Caco-2 (cell line): ENCODE data around the gene ZNF90. TPM values are rescaled to one million over a fixed set of nuclear protein-coding genes. Genes with fewer than 3 reads are reported as not detected.

Source experiments
- BruUV-seq: library from RNA; stranded (reverse); fragments of 400-500 nt; replicated peaks from 2 replicates; lab custom pipeline; 2021; lab: Mats Ljungman, UMichigan
- CTCF ChIA-PET: fragments of 300-600 bp; sonication (Branson Sonifier 250); formaldehyde crosslinking; loops from one replicate; lab custom pipeline; 2022; ENCODE audit warnings: antibody characterized with exemption; lab: Charles Lee
- POLR2A ChIA-PET: fragments of 300-600 bp; sonication (Branson Sonifier 250); formaldehyde crosslinking; loops from one replicate; lab custom pipeline; 2022; ENCODE audit warnings: antibody characterized with exemption; lab: Charles Lee
- DNase-seq, 2 experiments: peaks; one replicate each; pipeline versions ENCODE4 v3.0.0 to v3.0.0-alpha.2; 2020 to 2022
- H3K27me3 ChIP-seq: replicated peaks from 2 replicates; pipeline ENCODE4 v1.6.0; 2011; ENCODE audit warnings: low read length; ENCODE audit not compliant: control insufficient read depth, insufficient read depth
- H3K36me3 ChIP-seq: 2 replicates; pipeline ENCODE4 v1.5.1; 2011; ENCODE audit warnings: low read length; ENCODE audit not compliant: control insufficient read depth, insufficient read depth
- H3K4me1 ChIP-seq: fragments of 250-450 bp; sonication (Bioruptor Pico); 2 replicates; pipeline ENCODE4 v1.5.1; 2020; ENCODE audit warnings: mild to moderate bottlenecking
- H3K4me3 ChIP-seq: 2 replicates; pipeline ENCODE4 v1.5.1; 2011; ENCODE audit warnings: low read depth, mild to moderate bottlenecking, control low read depth, low read length
- H3K9me3 ChIP-seq: fragments of 250-450 bp; sonication (Bioruptor Pico); 2 replicates; pipeline ENCODE4 v1.5.1; 2020; ENCODE audit warnings: mild to moderate bottlenecking, moderate library complexity
- H3K27ac Mint-ChIP-seq: one replicate; pipeline ENCODE4 v1.8.0; 2022; ENCODE audit warnings: mixed read lengths; ENCODE audit not compliant: unreplicated experiment
- H3K27me3 Mint-ChIP-seq: one replicate; pipeline ENCODE4 v1.8.0; 2022; ENCODE audit warnings: mixed read lengths; ENCODE audit not compliant: insufficient read depth, unreplicated experiment
- H3K36me3 Mint-ChIP-seq: one replicate; pipeline ENCODE4 v1.8.0; 2022; ENCODE audit warnings: mild to moderate bottlenecking, mixed read lengths; ENCODE audit not compliant: insufficient read depth, unreplicated experiment
- H3K4me1 Mint-ChIP-seq: one replicate; pipeline ENCODE4 v1.8.0; 2022; ENCODE audit warnings: low read depth, mixed read lengths; ENCODE audit not compliant: unreplicated experiment
- H3K4me3 Mint-ChIP-seq: one replicate; pipeline ENCODE4 v1.8.0; 2022; ENCODE audit warnings: mild to moderate bottlenecking, moderate library complexity, mixed read lengths; ENCODE audit not compliant: unreplicated experiment
- H3K9me3 Mint-ChIP-seq: one replicate; pipeline ENCODE4 v1.8.0; 2022; ENCODE audit warnings: mixed read lengths; ENCODE audit not compliant: unreplicated experiment
- CTCF ChIP-seq, 2 experiments: fragments of 200-600 bp in 1 of 2; IDR thresholded peaks; 1 replicate in 1 of 2; 2 replicates in 1 of 2; pipeline versions ENCODE4 v1.5.1 to v1.8.0; 2011 to 2022; ENCODE audit warnings: antibody characterized with exemption in 1 of 2, control low read depth in 1 of 2, inconsistent platforms in 1 of 2, low read depth in 1 of 2, low read length in 1 of 2, mild to moderate bottlenecking in 1 of 2, moderate library complexity in 1 of 2; ENCODE audit not compliant: insufficient read depth in 1 of 2, severe bottlenecking in 1 of 2, unreplicated experiment in 1 of 2
- intact Hi-C: fragments of 100-400 bp; cut with micrococcal nuclease; formaldehyde crosslinking; loops from one replicate; pipeline ENCODE4 v1.10.0; 2022; ENCODE audit not compliant: unreplicated experiment
- total RNA-seq: library from RNA; stranded (reverse); gene quantifications from 2 replicates; pipeline ENCODE4 v1.2.3, GENCODE V29; 2022

The ZNF90 gene
- total RNA-seq, 1 experiment from 2014 or later, result 7.1 TPM

- Histone ChIP-seq H3K27me3 (no peaks in the 10 kb centered on the region), H3K4me3 (peak overlapping the region; percentile 35), H3K36me3 (no peaks in the 10 kb centered on the region), H3K4me1 (no peaks in the 10 kb centered on the region), H3K9me3 (peaks cover 8% of the 10 kb centered on the region; the same call in 1 of the 2 replicates)
- TF ChIP-seq CTCF (IDR thresholded peaks at IDR 0.05; ENCODE audit: insufficient read depth in 1 of 2, low read depth in 1 of 2, low read length in 1 of 2, severe bottlenecking in 1 of 2, unreplicated experiment in 1 of 2), result no peak
- intact Hi-C loops, result no loop called here
- H3K4me3 Mint-ChIP-seq, result peak overlapping the region; percentile 60
- ChIA-PET CTCF (no interaction called here), POLR2A (no interaction called here)
- H3K27ac Mint-ChIP-seq, result no peak overlapping the region
- H3K36me3 Mint-ChIP-seq, result peaks cover 6% of the 10 kb centered on the region
- H3K9me3 Mint-ChIP-seq, result peaks cover 28% of the 10 kb centered on the region
- no peaks in the 10 kb centered on the region for H3K4me1 Mint-ChIP-seq
- DNase-seq, result no peak
- no peaks in the 10 kb centered on the region for H3K27me3 Mint-ChIP-seq
- no TSS peak for BruUV-seq
Measured at GRCh38 chr19:20167651-20168122, 89.9 kb downstream of the ZNF90 start.

Other genes starting within 250 kb of the ZNF90 start
- gene ZNF253, start 212.1 kb upstream of the ZNF90 start, total RNA-seq, result 6.4 and 7.1 TPM in 2 replicates
- gene ZNF93, start 177.1 kb upstream of the ZNF90 start, total RNA-seq, result 6.3 and 7.5 TPM in 2 replicates
- gene ZNF682, start 38.5 kb upstream of the ZNF90 start, total RNA-seq, result 1.8 and 2.5 TPM in 2 replicates
- gene ZNF486, start 89.2 kb downstream of the ZNF90 start, total RNA-seq, result 0.66 and 0.79 TPM in 2 replicates